PC-3 (cell line): ENCODE data around the gene KRTAP1-5. TPM values are rescaled to one million over a fixed set of nuclear protein-coding genes. Genes with fewer than 3 reads are reported as not detected.

Experiments
- ATAC-seq: fragments of 200-7000 bp; cut with Tn5 transposase; 2 replicates; pipeline ENCODE4 v1.9.1; 2020; ENCODE audit warnings: mild to moderate bottlenecking, moderate library complexity
- BruUV-seq: library from RNA; stranded (reverse); fragments of 400-500 nt; replicated peaks from 2 replicates; lab custom pipeline; 2021; lab: Mats Ljungman, UMichigan
- CTCF ChIA-PET: fragments of 300-600 bp; sonication (Branson Sonifier 250); formaldehyde crosslinking; loops from one replicate; lab custom pipeline; 2022; ENCODE audit warnings: antibody characterized with exemption; lab: Charles Lee
- POLR2A ChIA-PET: fragments of 300-600 bp; sonication (Branson Sonifier 250); formaldehyde crosslinking; loops from one replicate; lab custom pipeline; 2022; ENCODE audit warnings: antibody characterized with exemption; ENCODE audit not compliant: unreplicated experiment; lab: Charles Lee
- DNase-seq: peaks from one replicate; pipeline ENCODE4 v3.0.0-alpha.2; 2015
- H2AFZ ChIP-seq: fragments of 300-600 bp; sonication (generic); 2 replicates; pipeline ENCODE4 v1.6.0; 2016; ENCODE audit warnings: antibody characterized with exemption, low read length
- H3F3A ChIP-seq: fragments of 300-600 bp; sonication (generic); one replicate; pipeline ENCODE4 v1.6.0; 2017; ENCODE audit warnings: antibody characterized with exemption, low read length, control low read depth, mild to moderate bottlenecking; ENCODE audit not compliant: unreplicated experiment
- H3K27ac ChIP-seq: fragments of 300-600 bp; sonication (generic); 2 replicates; pipeline ENCODE4 v1.5.1; 2016; ENCODE audit warnings: mild to moderate bottlenecking, low read length
- H3K27me3 ChIP-seq: fragments of 300-600 bp; sonication (generic); 2 replicates; pipeline ENCODE4 v1.6.1; 2016; ENCODE audit warnings: low read length, mixed read lengths
- H3K36me3 ChIP-seq: fragments of 300-600 bp; sonication (generic); 2 replicates; pipeline ENCODE4 v1.6.1; 2016; ENCODE audit warnings: low read depth, mixed run types, low read length, mixed read lengths
- H3K4me1 ChIP-seq: fragments of 300-600 bp; sonication (generic); 2 replicates; pipeline ENCODE4 v1.5.1; 2016; ENCODE audit warnings: low read length; ENCODE audit not compliant: insufficient read depth
- H3K4me2 ChIP-seq: fragments of 300-600 bp; sonication (generic); 2 replicates; pipeline ENCODE4 v1.6.0; 2016; ENCODE audit warnings: low read length
- H3K4me3 ChIP-seq: fragments of 300-600 bp; sonication (generic); 2 replicates; pipeline ENCODE4 v1.5.1; 2016; ENCODE audit warnings: mild to moderate bottlenecking, low read length, mixed read lengths
- H3K79me2 ChIP-seq: fragments of 300-600 bp; sonication (generic); 2 replicates; pipeline ENCODE4 v1.6.1; 2017; ENCODE audit warnings: low read length, mixed read lengths
- H3K9ac ChIP-seq: fragments of 300-600 bp; sonication (generic); 2 replicates; pipeline ENCODE4 v1.6.0; 2016; ENCODE audit warnings: mild to moderate bottlenecking, low read length
- H3K9me2 ChIP-seq: fragments of 300-600 bp; sonication (generic); replicated peaks from 2 replicates; pipeline ENCODE4 v1.6.1; 2016; ENCODE audit warnings: mixed run types, low read length, mixed read lengths
- H3K9me3 ChIP-seq: fragments of 300-600 bp; sonication (generic); 2 replicates; pipeline ENCODE4 v1.6.1; 2016; ENCODE audit warnings: low read length, mixed read lengths
- H4K20me1 ChIP-seq: fragments of 300-600 bp; sonication (generic); 2 replicates; pipeline ENCODE4 v1.6.1; 2016; ENCODE audit warnings: low read length, mixed read lengths
- CTCF ChIP-seq: fragments of 300-600 bp; sonication (generic); conservative IDR thresholded peaks from 2 replicates; pipeline ENCODE4 v1.5.1; 2017; ENCODE audit warnings: antibody characterized with exemption, low read depth, mild to moderate bottlenecking, low read length
- EZH2 ChIP-seq: fragments of 300-600 bp; sonication (generic); IDR thresholded peaks from one replicate; pipeline ENCODE4 v1.6.1; 2017; ENCODE audit warnings: antibody characterized with exemption, mild to moderate bottlenecking, low read length; ENCODE audit not compliant: unreplicated experiment
- EZH2phosphoT487 ChIP-seq: fragments of 300-600 bp; sonication (generic); IDR thresholded peaks from 2 replicates; pipeline ENCODE4 v1.6.1; 2018; ENCODE audit warnings: mild to moderate bottlenecking, antibody characterized with exemption, low read length, borderline replicate concordance
- intact Hi-C: fragments of 100-400 bp; cut with micrococcal nuclease; formaldehyde crosslinking; loops from 2 replicates; pipeline ENCODE4 v1.9.0; 2023
- total RNA-seq: library from RNA; depleted of rRNA; stranded (reverse); fragments of >200 nt; gene quantifications from 2 replicates; pipeline ENCODE4 v1.2.3, GENCODE V29; 2014

The KRTAP1-5 gene
- total RNA-seq, 1 experiment from 2014 or later = 0.51 TPM

- H3K9me2 ChIP-seq = no peaks in the 10 kb centered on the region
- DNase-seq (no peak), ATAC-seq (no peak)
- no peak overlapping the region for H3K9ac ChIP-seq
- H3F3A ChIP-seq = no peaks in the 10 kb centered on the region
- no peak for TF ChIP-seq EZH2
- no peak for TF ChIP-seq EZH2phosphoT487
- no peak for TF ChIP-seq CTCF
- ChIA-PET CTCF (no interaction called here), POLR2A (no interaction called here)
- no peak overlapping the region for H3K27ac ChIP-seq
- H4K20me1 ChIP-seq = no peaks in the 10 kb centered on the region
- no peaks in the 10 kb centered on the region for H3K79me2 ChIP-seq
- H3K4me1 ChIP-seq = no peaks in the 10 kb centered on the region
- H3K27me3 ChIP-seq = no peaks in the 10 kb centered on the region
- no peaks in the 10 kb centered on the region for H3K9me3 ChIP-seq
- H2AFZ ChIP-seq = no peak overlapping the region
- no peak overlapping the region for H3K4me2 ChIP-seq
- H3K4me3 ChIP-seq = no peak overlapping the region
- no peaks in the 10 kb centered on the region for H3K36me3 ChIP-seq
- no TSS peak for BruUV-seq
- intact Hi-C loops = no loop called here
Measured at GRCh38 chr17:40986920-40987319, 40.1 kb downstream of the KRTAP1-5 start.

- ATAC-seq (no peak), DNase-seq (no peak)
- H3K9ac ChIP-seq = no peak within 1 kb of the TSS
- H3K4me3 ChIP-seq = no peak within 1 kb of the TSS
- H3K79me2 ChIP-seq = no peaks in the 10 kb centered on the region
- no peaks in the 10 kb centered on the region for H4K20me1 ChIP-seq
- no TSS peak for BruUV-seq
- TF ChIP-seq CTCF (no peak), EZH2 (no peak), EZH2phosphoT487 (no peak)
- ChIA-PET POLR2A (no interaction called here), CTCF (no interaction called here)
- intact Hi-C loops = no loop called here
- no peaks in the 10 kb centered on the region for H3F3A ChIP-seq
- H3K36me3 ChIP-seq = no peaks in the 10 kb centered on the region
- no peaks in the 10 kb centered on the region for H3K9me3 ChIP-seq
- no peak within 1 kb of the TSS for H3K4me2 ChIP-seq
- H3K4me1 ChIP-seq = no peaks in the 10 kb centered on the region
- no peak within 1 kb of the TSS for H2AFZ ChIP-seq
- no peak within 1 kb of the TSS for H3K27ac ChIP-seq
- no peaks in the 10 kb centered on the region for H3K27me3 ChIP-seq
- H3K9me2 ChIP-seq = no peaks in the 10 kb centered on the region
Measured at GRCh38 chr17:40984226-40984625, 42.8 kb downstream of the KRTAP1-5 start, which contains the start of gene KRT40. Gene KRT40 (minus strand): TSS chr17:40984326. CDS start chr17:40984273, 53 bp downstream.

- ChIA-PET POLR2A (no interaction called here), CTCF (no interaction called here)
- intact Hi-C loops = no loop called here
- DNase-seq = no peak
- H4K20me1 ChIP-seq = no peaks in the 10 kb centered on the region
- H3K9me3 ChIP-seq = no peaks in the 10 kb centered on the region
- peaks cover 6% of the 10 kb centered on the region; the same call in 1 of the 2 replicates for H3K4me1 ChIP-seq
- no peaks in the 10 kb centered on the region for H3K79me2 ChIP-seq
- no peaks in the 10 kb centered on the region for H3K36me3 ChIP-seq
- H3K4me3 ChIP-seq = no peak overlapping the region
- no peaks in the 10 kb centered on the region for H3K27me3 ChIP-seq
- H3K9me2 ChIP-seq = no peaks in the 10 kb centered on the region
- H3F3A ChIP-seq = no peaks in the 10 kb centered on the region
- no TSS peak for BruUV-seq
- H2AFZ ChIP-seq = no peak overlapping the region
- TF ChIP-seq EZH2phosphoT487 = no peak
- no peak for TF ChIP-seq EZH2
- no peak for TF ChIP-seq CTCF
- H3K9ac ChIP-seq = no peak overlapping the region
- no peak overlapping the region for H3K27ac ChIP-seq
- no peak for ATAC-seq
- no peak overlapping the region for H3K4me2 ChIP-seq
Measured at GRCh38 chr17:40981115-40981514, 45.9 kb downstream of the KRTAP1-5 start.
